GM21619 (cell line): ENCODE measurements around the gene PLAAT3.
"Not testable (repeated sequence)": the region's sequence is repeated elsewhere in the genome, so short reads cannot be mapped to it uniquely, and the experiment has no call there.

Experiments used
- ATAC-seq: cut with Tn5 transposase; IDR thresholded peaks from one replicate; pipeline ENCODE4 v1.9.1; 2021; ENCODE audit not compliant: unreplicated experiment

The PLAAT3 gene

GRCh38 chr11:63609971-63610580 is 4.2 kb downstream of the PLAAT3 start:
- no peak for ATAC-seq

- ATAC-seq, result no peak
Observed at GRCh38 chr11:63609536-63609935, 4.7 kb downstream of the PLAAT3 start.

- no peak for ATAC-seq
Observed at GRCh38 chr11:63608353-63609345, 5.6 kb downstream of the PLAAT3 start.

- no peak for ATAC-seq
Observed at GRCh38 chr11:63603180-63603518, 11.1 kb downstream of the PLAAT3 start.

- not testable (repeated sequence) for ATAC-seq
Observed at GRCh38 chr11:63602290-63603179, 11.7 kb downstream of the PLAAT3 start.

GRCh38 chr11:63599211-63600122 is 14.8 kb downstream of the PLAAT3 start:
- no peak for ATAC-seq

- ATAC-seq, result no peak
Observed at GRCh38 chr11:63598556-63598955, 15.7 kb downstream of the PLAAT3 start.

GRCh38 chr11:63595296-63595695 is 18.9 kb downstream of the PLAAT3 start:
- no peak for ATAC-seq

GRCh38 chr11:63592975-63593395 is 21.2 kb downstream of the PLAAT3 start:
- ATAC-seq, result no peak

GRCh38 chr11:63590024-63590788 is 24.0 kb downstream of the PLAAT3 start:
- ATAC-seq, result no peak

- no peak for ATAC-seq
Observed at GRCh38 chr11:63589000-63589399, 25.2 kb downstream of the PLAAT3 start.

- ATAC-seq, result no peak
Observed at GRCh38 chr11:63586451-63587166, 27.6 kb downstream of the PLAAT3 start.

- ATAC-seq, result no peak
Observed at GRCh38 chr11:63583357-63583677, 30.9 kb downstream of the PLAAT3 start.

GRCh38 chr11:63581224-63581623 is 33.0 kb downstream of the PLAAT3 start:
- not testable (repeated sequence) for ATAC-seq

GRCh38 chr11:63578882-63579281 is 35.4 kb downstream of the PLAAT3 start:
- not testable (repeated sequence) for ATAC-seq

GRCh38 chr11:63574856-63575602 is 39.2 kb downstream of the PLAAT3 start:
- ATAC-seq, result no peak

GRCh38 chr11:63573881-63574855 is 40.1 kb downstream of the PLAAT3 start:
- ATAC-seq, result no peak
